Measurements from ENCODE around the gene TBL2. TPM values are rescaled to one million over a fixed set of nuclear protein-coding genes. Genes with fewer than 3 reads are reported as not detected.
"Not testable (repeated sequence)": the region's sequence is repeated elsewhere in the genome, so short reads cannot be mapped to it uniquely, and the experiment has no call there.

The TBL2 gene
- 10 to 100 TPM; 21.5 to 23.6 TPM for total RNA-seq

GRCh38 chr7:73578342-73579128 is at the start of gene TBL2:
TSS of gene TBL2 (minus strand) at chr7:73578579. CDS start at chr7:73578549, 30 bp downstream.
- Mint-ChIP-seq H3K4me1 (ENCODE audit: low read depth) (peaks cover 32% of the 10 kb centered on the region), H3K27ac (peak within 1 kb of the TSS; percentile 94), H3K27me3 (ENCODE audit: low read depth) (no peaks in the 10 kb centered on the region), H3K36me3 (ENCODE audit: low read depth) (peaks cover 9% of the 10 kb centered on the region), H3K4me3 (peak within 1 kb of the TSS; percentile 87), H3K9me3 (no peaks in the 10 kb centered on the region)
- DNase-seq: peak; percentile 99
- intact Hi-C loops (cut with micrococcal nuclease): loop anchor here (1.0 to 10.0 kb wide), 9 partner anchors 21 to 750 kb away; partner anchors contain the start of genes ABHD11, BAZ1B, BCL7B and BUD23
- CTCF ChIA-PET: interaction anchor here (1.0 to 1.7 kb wide), 4 partner anchors 18 to 160 kb away, joined by 3 to 6 read pairs (median 4); partner anchors contain the start of gene ABHD11

- Mint-ChIP-seq H3K4me1 (ENCODE audit: low read depth) (peaks cover 7% of the 10 kb centered on the region), H3K27me3 (ENCODE audit: low read depth) (peaks cover 47% of the 10 kb centered on the region)
- intact Hi-C loops (cut with micrococcal nuclease): no loop called here
These were observed 48.4 kb upstream of the TBL2 start for GRCh38 chr7:73626814-73627213.

GRCh38 chr7:73625276-73625675 is 46.9 kb upstream of the TBL2 start:
- intact Hi-C loops (cut with micrococcal nuclease): no loop called here
- CTCF ChIA-PET: interaction anchor here (0.9 to 1.3 kb wide), 2 partner anchors 21 to 147 kb away, joined by 3 to 4 read pairs; no protein-coding TSS in a partner anchor
- Mint-ChIP-seq H3K9me3 (no peaks in the 10 kb centered on the region), H3K27ac (no peak overlapping the region), H3K4me1 (ENCODE audit: low read depth) (peaks cover 7% of the 10 kb centered on the region), H3K36me3 (ENCODE audit: low read depth) (no peaks in the 10 kb centered on the region), H3K27me3 (ENCODE audit: low read depth) (peaks cover 52% of the 10 kb centered on the region), H3K4me3 (no peak overlapping the region)
- no peak for DNase-seq

More at GRCh38 chr7:73626814-73627213, 48.4 kb upstream of the TBL2 start:
- DNase-seq: no peak
- H3K27ac Mint-ChIP-seq: no peak overlapping the region
- H3K36me3 Mint-ChIP-seq (ENCODE audit: low read depth): no peaks in the 10 kb centered on the region
- H3K4me3 Mint-ChIP-seq: no peak overlapping the region
- CTCF ChIA-PET: interaction anchor here (0.6 kb wide), 1 partner anchor 20 kb away, joined by 3 read pairs; no protein-coding TSS in a partner anchor
- no peaks in the 10 kb centered on the region for H3K9me3 Mint-ChIP-seq

GRCh38 chr7:73624669-73625001 is 46.3 kb upstream of the TBL2 start:
- no peak overlapping the region for H3K4me3 Mint-ChIP-seq
- no peaks in the 10 kb centered on the region for H3K9me3 Mint-ChIP-seq
- H3K27ac Mint-ChIP-seq: no peak overlapping the region
- CTCF ChIA-PET: interaction anchor here (0.6 to 1.3 kb wide), 4 partner anchors 20 to 230 kb away, joined by 3 to 4 read pairs (median 3); no protein-coding TSS in a partner anchor
- intact Hi-C loops (cut with micrococcal nuclease): no loop called here
- H3K4me1 Mint-ChIP-seq (ENCODE audit: low read depth): peaks cover 7% of the 10 kb centered on the region
- no peaks in the 10 kb centered on the region for H3K36me3 Mint-ChIP-seq (ENCODE audit: low read depth)
- no peak for DNase-seq
- H3K27me3 Mint-ChIP-seq (ENCODE audit: low read depth): peaks cover 52% of the 10 kb centered on the region

GRCh38 chr7:73623798-73624668 is 45.7 kb upstream of the TBL2 start, which contains the start of gene MLXIPL:
TSS of gene MLXIPL (minus strand) at chr7:73624522. CDS start at chr7:73624492, 30 bp downstream.
- intact Hi-C loops (cut with micrococcal nuclease): no loop called here
- CTCF ChIA-PET: interaction anchor here (0.6 to 1.3 kb wide), 4 partner anchors 20 to 231 kb away, joined by 3 to 4 read pairs (median 3); no protein-coding TSS in a partner anchor
- Mint-ChIP-seq H3K27me3 (ENCODE audit: low read depth) (peaks cover 52% of the 10 kb centered on the region), H3K9me3 (no peaks in the 10 kb centered on the region), H3K27ac (no peak within 1 kb of the TSS), H3K36me3 (ENCODE audit: low read depth) (no peaks in the 10 kb centered on the region), H3K4me3 (no peak within 1 kb of the TSS), H3K4me1 (ENCODE audit: low read depth) (peaks cover 7% of the 10 kb centered on the region)
- DNase-seq: peak; percentile 68

GRCh38 chr7:73622909-73623797 is 44.8 kb upstream of the TBL2 start:
- Mint-ChIP-seq H3K27me3 (ENCODE audit: low read depth) (peaks cover 45% of the 10 kb centered on the region), H3K4me3 (no peak overlapping the region)
- intact Hi-C loops (cut with micrococcal nuclease): no loop called here

GRCh38 chr7:73622527-73622908 is 44.1 kb upstream of the TBL2 start:
- DNase-seq: no peak
- peaks cover 7% of the 10 kb centered on the region for H3K4me1 Mint-ChIP-seq (ENCODE audit: low read depth)
- H3K9me3 Mint-ChIP-seq: no peaks in the 10 kb centered on the region
- CTCF ChIA-PET: interaction anchor here (1.1 to 3.7 kb wide), 2 partner anchors 16 kb away, joined by 3 to 14 read pairs; no protein-coding TSS in a partner anchor
- no peaks in the 10 kb centered on the region for H3K36me3 Mint-ChIP-seq (ENCODE audit: low read depth)
- no peak overlapping the region for H3K27ac Mint-ChIP-seq
- H3K27me3 Mint-ChIP-seq (ENCODE audit: low read depth): peaks cover 39% of the 10 kb centered on the region
- H3K4me3 Mint-ChIP-seq: no peak overlapping the region
- intact Hi-C loops (cut with micrococcal nuclease): no loop called here

More at GRCh38 chr7:73622909-73623797, 44.8 kb upstream of the TBL2 start:
- CTCF ChIA-PET: interaction anchor here (1.1 kb wide), 1 partner anchor 17 kb away, joined by 3 read pairs; no protein-coding TSS in a partner anchor
- no peak for DNase-seq
- Mint-ChIP-seq H3K36me3 (ENCODE audit: low read depth) (no peaks in the 10 kb centered on the region), H3K4me1 (ENCODE audit: low read depth) (peaks cover 7% of the 10 kb centered on the region), H3K27ac (no peak overlapping the region), H3K9me3 (no peaks in the 10 kb centered on the region)

GRCh38 chr7:73621168-73622063 is 43.0 kb upstream of the TBL2 start:
- CTCF ChIA-PET: interaction anchor here (1.4 to 3.7 kb wide), 2 partner anchors 15 to 113 kb away, joined by 8 to 14 read pairs; no protein-coding TSS in a partner anchor

GRCh38 chr7:73619394-73619793 is 41.0 kb upstream of the TBL2 start:
- peaks cover 25% of the 10 kb centered on the region for H3K27me3 Mint-ChIP-seq (ENCODE audit: low read depth)
- CTCF ChIA-PET: interaction anchor here (0.7 to 3.7 kb wide), 2 partner anchors 13 to 115 kb away, joined by 4 to 14 read pairs; no protein-coding TSS in a partner anchor
- H3K9me3 Mint-ChIP-seq; DNase-seq; H3K4me3 Mint-ChIP-seq; H3K27ac Mint-ChIP-seq; H3K4me1 Mint-ChIP-seq (ENCODE audit: low read depth); H3K36me3 Mint-ChIP-seq (ENCODE audit: low read depth); intact Hi-C loops (cut with micrococcal nuclease): not testable (repeated sequence)

More at GRCh38 chr7:73621168-73622063, 43.0 kb upstream of the TBL2 start:
- intact Hi-C loops (cut with micrococcal nuclease): no loop called here
- DNase-seq: no peak
- Mint-ChIP-seq H3K4me1 (ENCODE audit: low read depth) (peaks cover 7% of the 10 kb centered on the region), H3K9me3 (no peaks in the 10 kb centered on the region), H3K27me3 (ENCODE audit: low read depth) (peaks cover 35% of the 10 kb centered on the region), H3K4me3 (no peak overlapping the region), H3K36me3 (ENCODE audit: low read depth) (no peaks in the 10 kb centered on the region), H3K27ac (no peak overlapping the region)

- Mint-ChIP-seq H3K27ac (no peak overlapping the region), H3K27me3 (ENCODE audit: low read depth) (peaks cover 25% of the 10 kb centered on the region), H3K4me1 (ENCODE audit: low read depth) (peaks cover 4% of the 10 kb centered on the region), H3K9me3 (no peaks in the 10 kb centered on the region), H3K36me3 (ENCODE audit: low read depth) (no peaks in the 10 kb centered on the region), H3K4me3 (no peak overlapping the region)
- CTCF ChIA-PET: interaction anchor here (3.7 kb wide), 1 partner anchor 12 kb away, joined by 14 read pairs; no protein-coding TSS in a partner anchor
- intact Hi-C loops (cut with micrococcal nuclease): no loop called here
- no peak for DNase-seq
These were observed 40.2 kb upstream of the TBL2 start for GRCh38 chr7:73618538-73618937.
